Fibroblast of the aortic adventitia (primary cell): Measurements from ENCODE around the gene KMT2A. TPM values are rescaled to one million over a fixed set of nuclear protein-coding genes. Genes with fewer than 3 reads are reported as not detected.

ENCODE experiments used
- DNase-seq: peaks from one replicate; pipeline ENCODE4 v3.0.0-alpha.2; 2010; ENCODE audit warnings: low read depth
- H3K4me3 ChIP-seq: 2 replicates; pipeline ENCODE4 v1.5.1; 2011; ENCODE audit warnings: low read depth, mild to moderate bottlenecking, control low read depth, low read length, moderate library complexity
- CTCF ChIP-seq: IDR thresholded peaks from 2 replicates; pipeline ENCODE4 v1.5.1; 2011; ENCODE audit warnings: mild to moderate bottlenecking, low read length, control low read depth, inconsistent platforms; ENCODE audit not compliant: insufficient read depth
- total RNA-seq: library from RNA; depleted of rRNA; stranded (reverse); fragments of >200 nt; gene quantifications from 2 replicates; pipeline ENCODE4 v1.2.3, GENCODE V29; 2012; ENCODE audit warnings: low replicate concordance

The KMT2A gene
- total RNA-seq, 1 donor = 49.8 TPM

GRCh38 chr11:118435290-118435892, 901 bp upstream of the KMT2A start:
- peak; percentile 30 for DNase-seq
- peak overlapping the region; percentile 71 for H3K4me3 ChIP-seq
- no peak for TF ChIP-seq CTCF

GRCh38 chr11:118436639-118437207, 431 bp downstream of the KMT2A start:
- no peak for DNase-seq
- peak overlapping the region; percentile 82 for H3K4me3 ChIP-seq
- no peak for TF ChIP-seq CTCF

- no peak for TF ChIP-seq CTCF
- DNase-seq = peak; percentile 19
- peak overlapping the region; percentile 82 for H3K4me3 ChIP-seq
These were observed 1.2 kb downstream of the KMT2A start for GRCh38 chr11:118437208-118438125.

- TF ChIP-seq CTCF = no peak
- peak overlapping the region; percentile 82 for H3K4me3 ChIP-seq
- peak; percentile 72 for DNase-seq
These were observed 2.1 kb downstream of the KMT2A start for GRCh38 chr11:118438314-118438931.

- H3K4me3 ChIP-seq = no peak overlapping the region
- DNase-seq = no peak
- no peak for TF ChIP-seq CTCF
These were observed 3.4 kb downstream of the KMT2A start for GRCh38 chr11:118439646-118440045.

- H3K4me3 ChIP-seq = no peak overlapping the region
- TF ChIP-seq CTCF = no peak
- DNase-seq = no peak
These were observed 5.5 kb downstream of the KMT2A start for GRCh38 chr11:118441770-118442275.
